Measurements from ENCODE around the gene AKNA.

DNA sequence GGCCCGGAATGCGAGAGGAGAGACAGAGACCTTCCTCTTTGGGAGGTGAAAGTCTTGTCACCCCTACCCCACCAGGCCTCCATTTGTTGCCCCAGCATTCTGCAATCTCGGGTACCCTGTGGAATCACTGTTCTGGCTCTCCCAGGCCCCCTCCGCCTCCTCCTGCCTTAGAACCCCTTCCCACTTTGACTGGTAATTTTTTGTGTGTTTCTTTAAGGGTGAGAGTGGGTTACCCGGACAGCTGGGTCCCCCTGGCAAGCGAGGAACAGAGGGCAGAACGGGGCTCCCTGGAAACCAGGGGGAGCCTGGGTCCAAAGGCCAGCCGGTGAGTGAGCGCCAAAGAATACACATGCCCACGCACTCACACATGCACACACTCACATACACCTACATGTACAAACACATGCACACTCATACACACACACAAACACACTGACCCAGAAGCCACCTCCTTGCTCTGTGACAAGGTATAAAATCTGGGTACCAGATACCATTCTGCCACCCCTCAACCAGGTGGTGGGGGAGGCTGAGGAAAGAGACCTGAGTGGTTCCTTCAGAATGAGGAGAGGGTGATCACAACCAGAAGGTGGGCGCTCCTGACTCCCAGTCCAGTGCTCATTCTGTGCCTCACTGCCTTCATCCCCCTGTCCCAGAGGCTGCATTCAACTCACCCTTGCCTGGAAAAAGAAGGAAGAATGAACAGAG, 95.7 kb downstream of the AKNA start:
- TF ChIP-seq, protein P1, sequence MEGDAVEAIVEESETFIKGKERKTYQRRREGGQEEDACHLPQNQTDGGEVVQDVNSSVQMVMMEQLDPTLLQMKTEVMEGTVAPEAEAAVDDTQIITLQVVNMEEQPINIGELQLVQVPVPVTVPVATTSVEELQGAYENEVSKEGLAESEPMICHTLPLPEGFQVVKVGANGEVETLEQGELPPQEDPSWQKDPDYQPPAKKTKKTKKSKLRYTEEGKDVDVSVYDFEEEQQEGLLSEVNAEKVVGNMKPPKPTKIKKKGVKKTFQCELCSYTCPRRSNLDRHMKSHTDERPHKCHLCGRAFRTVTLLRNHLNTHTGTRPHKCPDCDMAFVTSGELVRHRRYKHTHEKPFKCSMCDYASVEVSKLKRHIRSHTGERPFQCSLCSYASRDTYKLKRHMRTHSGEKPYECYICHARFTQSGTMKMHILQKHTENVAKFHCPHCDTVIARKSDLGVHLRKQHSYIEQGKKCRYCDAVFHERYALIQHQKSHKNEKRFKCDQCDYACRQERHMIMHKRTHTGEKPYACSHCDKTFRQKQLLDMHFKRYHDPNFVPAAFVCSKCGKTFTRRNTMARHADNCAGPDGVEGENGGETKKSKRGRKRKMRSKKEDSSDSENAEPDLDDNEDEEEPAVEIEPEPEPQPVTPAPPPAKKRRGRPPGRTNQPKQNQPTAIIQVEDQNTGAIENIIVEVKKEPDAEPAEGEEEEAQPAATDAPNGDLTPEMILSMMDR (IDR thresholded peaks at IDR 0.05; ENCODE audit: insufficient read depth, low read depth, low read length), result no peak
- TF ChIP-seq EZH2 (IDR thresholded peaks at IDR 0.05; ENCODE audit: insufficient read depth, low read length), result no peak
